GM18909 (cell line): ENCODE data around the gene FASTK.

Experiments used
- ATAC-seq: cut with Tn5 transposase; IDR thresholded peaks from one replicate; pipeline ENCODE4 v1.9.1; 2021; ENCODE audit warnings: mild to moderate bottlenecking; ENCODE audit not compliant: unreplicated experiment, poor library complexity

The FASTK gene

GRCh38 chr7:151083071-151083823 lies 2.6 kb upstream of the FASTK start, which contains the start of gene TMUB1:
TMUB1 (minus strand) TSS chr7:151083493; CDS start chr7:151082563, 930 bp downstream.
- peak; percentile 56 for ATAC-seq

GRCh38 chr7:151082141-151083070 lies 1.8 kb upstream of the FASTK start:
- ATAC-seq: no peak

GRCh38 chr7:151081170-151082101 lies 827 bp upstream of the FASTK start:
- ATAC-seq: no peak

GRCh38 chr7:151080067-151080521 lies 515 bp downstream of the FASTK start:
- ATAC-seq: peak; percentile 1

DNA sequence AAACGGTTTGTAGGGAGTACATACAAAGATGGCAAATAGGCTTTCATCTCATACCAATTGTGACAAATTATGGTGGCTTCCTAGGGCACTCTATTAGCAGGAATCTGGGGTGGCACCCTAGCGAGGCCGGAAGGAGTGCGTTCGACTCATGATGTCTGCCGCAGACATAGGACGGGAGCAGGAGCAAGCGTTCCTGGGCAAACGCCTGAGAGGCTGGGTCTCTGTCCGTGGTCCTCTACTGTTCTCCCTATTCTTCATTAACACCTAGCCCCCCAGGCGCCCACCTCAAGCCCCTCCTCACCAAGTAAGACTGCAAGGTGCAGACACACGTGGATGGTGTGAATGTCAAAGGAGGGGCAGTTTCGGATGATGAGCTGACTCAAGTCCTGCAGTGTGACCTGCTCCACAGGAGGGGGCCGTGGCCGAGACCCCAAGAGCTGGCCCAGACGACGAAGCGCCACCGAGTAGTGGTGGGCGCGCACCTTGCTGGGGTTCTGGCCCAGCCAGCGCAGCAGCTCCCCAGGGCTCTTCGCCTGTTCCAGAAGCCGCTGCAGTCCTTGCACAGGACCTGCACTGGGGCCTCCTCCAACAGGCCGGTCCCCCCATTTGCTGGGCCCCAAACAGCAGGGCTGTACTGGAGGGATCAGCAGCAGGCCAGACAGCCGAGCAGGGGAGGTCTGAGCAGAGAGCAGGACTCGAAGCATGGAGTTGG lies 1.3 kb downstream of the FASTK start:
- no peak for ATAC-seq

GRCh38 chr7:151078233-151079040 lies 2.2 kb downstream of the FASTK start:
- no peak for ATAC-seq

- ATAC-seq: no peak
These were observed 2.8 kb downstream of the FASTK start for GRCh38 chr7:151077705-151078232.

- no peak for ATAC-seq
These were observed 3.5 kb downstream of the FASTK start for GRCh38 chr7:151076863-151077704.

GRCh38 chr7:151075978-151076426 lies 4.6 kb downstream of the FASTK start:
- ATAC-seq: no peak

- ATAC-seq: no peak
These were observed 5.0 kb downstream of the FASTK start for GRCh38 chr7:151075662-151075971.

DNA sequence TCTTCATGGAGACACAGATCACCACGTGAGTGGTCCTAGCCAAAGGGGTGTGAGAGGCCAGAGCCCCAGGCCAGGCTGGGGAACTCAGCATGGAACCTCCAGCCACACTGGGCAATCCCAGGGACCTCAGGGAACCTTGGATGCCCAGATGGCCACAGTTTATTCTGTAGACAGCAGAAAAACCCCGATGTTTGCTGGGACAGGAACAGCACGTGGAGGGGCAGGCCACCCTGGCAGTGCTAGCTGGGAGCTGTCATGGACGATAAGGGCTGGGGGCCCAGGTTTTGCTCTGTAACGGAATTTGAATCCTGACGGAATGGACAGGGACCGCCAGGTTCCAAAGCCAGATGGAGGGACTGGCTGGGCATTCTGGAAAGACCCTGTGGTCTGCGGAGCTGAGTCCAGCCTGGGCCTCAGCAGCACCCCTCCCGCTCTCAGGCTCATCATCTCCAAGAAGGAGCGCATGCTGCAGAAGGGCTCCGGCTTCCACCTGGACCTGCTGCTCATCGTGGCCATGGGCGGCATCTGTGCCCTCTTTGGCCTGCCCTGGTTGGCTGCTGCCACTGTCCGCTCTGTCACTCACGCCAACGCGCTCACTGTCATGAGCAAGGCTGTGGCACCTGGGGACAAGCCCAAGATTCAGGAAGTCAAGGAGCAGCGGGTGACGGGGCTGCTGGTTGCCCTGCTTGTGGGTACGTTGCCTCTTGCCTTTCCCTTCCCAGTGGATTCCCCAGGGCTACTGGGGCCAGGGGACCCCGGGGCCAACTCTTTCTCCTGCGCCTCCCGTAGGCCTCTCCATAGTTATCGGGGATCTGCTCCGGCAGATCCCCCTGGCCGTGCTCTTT lies 5.6 kb downstream of the FASTK start:
- no peak for ATAC-seq

DNA sequence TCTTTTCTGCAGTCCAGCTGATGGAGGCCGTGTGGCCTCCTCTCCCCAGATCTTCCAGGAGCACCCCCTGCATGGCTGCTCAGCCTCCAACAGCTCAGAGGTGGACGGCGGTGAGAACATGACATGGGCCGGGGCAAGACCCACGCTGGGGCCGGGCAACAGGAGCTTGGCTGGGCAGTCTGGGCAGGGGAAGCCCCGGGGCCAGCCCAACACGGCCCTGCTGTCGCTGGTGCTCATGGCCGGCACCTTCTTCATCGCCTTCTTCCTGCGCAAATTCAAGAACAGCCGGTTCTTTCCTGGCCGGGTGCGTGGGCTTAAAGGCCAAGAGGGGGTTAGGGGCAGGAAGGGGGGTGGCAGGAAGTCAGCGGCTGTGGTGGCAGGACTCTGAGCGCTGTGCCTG lies 6.6 kb downstream of the FASTK start:
- ATAC-seq: no peak

- ATAC-seq: no peak
These were observed 9.4 kb downstream of the FASTK start for GRCh38 chr7:151071032-151071866.

- no peak for ATAC-seq
These were observed 10.0 kb downstream of the FASTK start for GRCh38 chr7:151070574-151070960.

- ATAC-seq: no peak
These were observed 10.6 kb downstream of the FASTK start for GRCh38 chr7:151069841-151070573.
